Measurements from ENCODE around the gene GPR55.

GPR55 gene

DNA sequence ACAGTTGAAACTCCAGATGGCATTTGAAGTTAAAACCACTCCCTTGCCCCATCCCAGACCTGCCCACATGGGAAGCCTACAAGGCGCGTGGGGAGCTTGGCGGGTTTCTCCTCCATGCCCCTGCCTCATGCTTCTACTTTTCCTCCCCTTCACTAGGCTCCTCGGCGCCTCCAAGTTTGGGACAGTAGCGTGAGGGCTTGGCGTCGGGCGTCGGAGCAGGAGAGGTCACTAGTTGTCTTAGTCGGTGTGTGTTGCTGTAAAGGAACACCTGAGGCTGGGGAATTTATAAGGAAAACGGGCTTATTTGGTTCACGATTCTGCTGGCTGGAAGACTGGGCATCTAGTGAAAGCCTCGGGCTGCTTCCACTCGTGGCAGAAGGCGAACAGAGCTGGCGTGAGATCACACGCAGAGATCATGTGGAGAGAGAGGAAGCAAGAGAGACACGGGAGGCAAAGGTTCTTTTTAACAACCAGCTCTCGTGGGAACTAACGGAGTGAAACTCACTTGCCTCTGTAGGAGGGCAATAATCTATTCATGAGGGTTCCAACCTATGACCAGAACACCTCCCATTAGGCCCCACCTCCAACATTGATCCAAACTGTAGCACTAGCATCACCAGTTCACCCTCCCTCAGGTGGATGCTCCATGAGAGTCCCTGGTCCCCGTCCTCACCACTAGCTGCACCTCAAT is 35.0 kb downstream of the GPR55 start:
- Histone ChIP-seq H3K4me1 (no peaks in the 10 kb centered on the region), H3K36me3 (replicated peaks) (no peaks in the 10 kb centered on the region), H3K4me3 (no peak overlapping the region), H3K27me3 (ENCODE audit: low read depth) (no peaks in the 10 kb centered on the region), H3K9me3 (no peaks in the 10 kb centered on the region)
- in situ Hi-C loops (cut with MboI; ENCODE audit: low sequenced_read_pairs) = no loop called here
- no peak for DNase-seq (ENCODE audit: low spot score in 2 of 2)

DNA sequence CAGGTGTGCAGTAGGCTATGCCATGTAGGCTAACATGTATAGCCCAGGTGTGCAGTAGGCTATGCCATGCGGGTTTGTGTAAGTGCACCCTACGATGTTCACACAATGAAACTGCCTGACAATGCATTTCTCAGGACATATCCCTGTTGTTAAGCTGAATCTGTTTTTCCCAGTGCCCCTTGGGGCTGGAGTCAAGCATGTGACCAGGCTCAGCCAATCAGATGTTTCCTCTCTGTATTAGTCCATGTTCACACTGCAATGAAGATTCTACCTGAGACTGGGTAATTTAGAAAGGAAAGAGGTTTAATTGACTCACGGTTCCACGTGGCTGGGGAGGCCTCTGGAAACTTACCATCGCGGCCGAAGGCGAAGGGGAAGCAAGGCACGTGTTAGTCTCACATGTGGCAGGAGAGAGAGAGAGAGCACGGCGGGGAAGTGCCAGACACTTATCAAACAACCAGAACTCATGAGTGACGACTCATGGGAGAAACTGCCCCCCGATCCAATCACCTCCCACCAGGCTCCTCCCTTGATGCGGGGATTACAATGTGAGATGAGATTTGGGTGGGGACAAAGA is 36.1 kb downstream of the GPR55 start:
- Histone ChIP-seq H3K27me3 (ENCODE audit: low read depth) (no peaks in the 10 kb centered on the region), H3K36me3 (replicated peaks) (no peaks in the 10 kb centered on the region), H3K4me1 (no peaks in the 10 kb centered on the region), H3K9me3 (no peaks in the 10 kb centered on the region), H3K4me3 (no peak overlapping the region)
- DNase-seq (ENCODE audit: low spot score in 2 of 2) = no peak
- in situ Hi-C loops (cut with MboI; ENCODE audit: low sequenced_read_pairs) = no loop called here

DNA sequence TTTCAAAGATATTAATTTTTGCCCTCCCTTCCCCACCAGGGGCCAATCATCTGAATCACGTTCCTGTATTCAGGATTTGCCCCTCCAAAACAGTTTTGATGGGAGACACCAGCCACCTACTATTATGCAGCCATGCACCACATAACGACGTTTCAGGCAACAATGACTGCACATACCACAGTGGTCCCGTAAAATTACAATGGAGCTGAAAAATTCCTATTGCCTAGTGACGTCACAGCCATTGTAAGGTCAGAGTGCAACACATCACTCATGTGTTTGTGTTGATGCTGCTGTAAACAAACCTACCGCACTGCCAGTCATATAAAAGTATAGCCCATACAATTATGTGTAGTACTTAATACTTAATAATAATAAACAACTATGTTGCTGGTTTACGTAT is 37.7 kb downstream of the GPR55 start:
- H3K4me3 ChIP-seq = no peak overlapping the region
- H3K4me1 ChIP-seq = no peaks in the 10 kb centered on the region
- H3K9me3 ChIP-seq = no peaks in the 10 kb centered on the region
- H3K27me3 ChIP-seq (ENCODE audit: low read depth) = no peaks in the 10 kb centered on the region
- in situ Hi-C loops (cut with MboI; ENCODE audit: low sequenced_read_pairs) = no loop called here
- peak in 1 of 2 experiments; percentile 38 for DNase-seq (ENCODE audit: low spot score in 2 of 2)
- H3K36me3 ChIP-seq (replicated peaks) = no peaks in the 10 kb centered on the region

DNA sequence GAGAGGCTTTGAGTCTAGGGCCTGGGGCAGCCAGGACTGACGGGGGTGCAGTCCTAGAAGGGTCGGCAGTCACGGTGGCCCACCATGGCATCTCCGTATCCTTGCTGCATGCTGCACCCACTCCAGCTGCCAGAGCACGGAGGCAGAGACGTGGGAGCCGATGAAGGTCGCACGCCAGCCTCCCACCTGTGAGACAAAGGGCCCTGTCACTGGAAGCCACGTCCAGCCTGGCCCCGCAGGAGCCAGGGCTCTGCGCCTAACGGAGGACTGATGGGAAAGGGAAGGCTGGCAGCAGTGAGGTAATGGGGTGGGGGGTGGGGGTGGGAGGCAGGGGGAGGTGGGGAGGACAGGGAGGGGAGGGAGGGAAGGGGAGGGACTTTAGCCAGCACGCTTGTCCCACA is 38.4 kb downstream of the GPR55 start:
- Histone ChIP-seq H3K27me3 (ENCODE audit: low read depth) (no peaks in the 10 kb centered on the region), H3K36me3 (replicated peaks) (no peaks in the 10 kb centered on the region), H3K9me3 (no peaks in the 10 kb centered on the region), H3K4me1 (no peaks in the 10 kb centered on the region), H3K4me3 (no peak overlapping the region)
- in situ Hi-C loops (cut with MboI; ENCODE audit: low sequenced_read_pairs) = no loop called here
- DNase-seq (ENCODE audit: low spot score in 2 of 2) = no peak

DNA sequence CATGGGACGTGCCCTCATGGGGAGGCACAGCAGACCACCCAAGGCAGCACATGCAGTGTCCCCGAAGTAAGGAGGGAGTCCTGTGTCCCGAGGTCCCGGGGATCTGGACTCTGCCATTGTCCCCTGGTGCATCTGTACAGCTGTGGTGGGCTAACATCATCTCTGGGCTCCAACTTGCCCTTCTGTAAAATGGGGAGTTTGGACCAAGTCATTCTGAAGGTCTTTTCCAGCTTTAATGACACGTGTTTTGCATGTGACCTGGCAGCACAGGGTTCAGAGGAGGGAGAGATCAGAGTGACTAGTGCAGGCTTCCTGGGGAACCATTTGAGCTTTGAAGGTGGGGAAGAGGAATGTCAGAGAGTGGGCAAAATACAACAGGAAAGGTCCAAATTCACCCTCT is 38.8 kb downstream of the GPR55 start:
- no peaks in the 10 kb centered on the region for H3K9me3 ChIP-seq
- no peaks in the 10 kb centered on the region for H3K36me3 ChIP-seq (replicated peaks)
- H3K4me3 ChIP-seq = no peak overlapping the region
- H3K4me1 ChIP-seq = no peaks in the 10 kb centered on the region
- in situ Hi-C loops (cut with MboI; ENCODE audit: low sequenced_read_pairs) = no loop called here
- DNase-seq (ENCODE audit: low spot score in 2 of 2) = no peak
- no peaks in the 10 kb centered on the region for H3K27me3 ChIP-seq (ENCODE audit: low read depth)

DNA sequence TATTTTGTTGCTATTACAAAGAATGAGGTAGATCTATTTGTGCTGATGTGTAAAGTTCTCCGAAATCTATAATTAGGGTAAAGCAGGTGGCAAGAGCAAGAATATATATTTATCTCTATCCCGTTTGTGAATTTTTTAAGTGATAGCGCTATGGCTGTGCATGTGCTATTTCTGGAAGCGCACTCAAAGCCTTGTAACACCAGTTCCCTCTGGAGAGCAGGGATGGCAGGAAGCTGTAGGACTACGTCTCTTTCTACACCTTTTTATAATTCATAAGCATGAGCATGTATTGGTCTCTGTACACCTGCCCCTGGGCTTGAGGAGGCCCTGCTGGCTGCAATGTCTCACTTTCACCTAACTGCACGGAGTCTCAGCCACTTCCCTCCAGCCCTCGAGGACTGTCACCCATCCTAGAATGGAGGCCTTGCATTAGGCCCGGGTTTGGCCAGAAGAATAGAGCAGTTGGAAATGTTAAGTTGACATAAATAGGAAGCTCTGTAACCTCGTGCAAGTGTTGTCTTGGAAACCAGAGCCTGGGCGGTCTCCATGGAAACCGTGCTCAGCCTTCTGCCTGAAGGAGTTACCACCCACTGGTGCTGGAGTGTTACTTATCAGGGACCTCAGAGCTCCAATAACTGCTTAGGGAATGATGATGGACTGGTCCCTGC is 39.4 kb downstream of the GPR55 start:
- in situ Hi-C loops (cut with MboI; ENCODE audit: low sequenced_read_pairs) = no loop called here
- DNase-seq (ENCODE audit: low spot score in 2 of 2) = peak; percentile 53 to 74
- H3K9me3 ChIP-seq = no peaks in the 10 kb centered on the region
- H3K4me1 ChIP-seq = no peaks in the 10 kb centered on the region
- no peak overlapping the region for H3K4me3 ChIP-seq
- no peaks in the 10 kb centered on the region for H3K36me3 ChIP-seq (replicated peaks)
- no peaks in the 10 kb centered on the region for H3K27me3 ChIP-seq (ENCODE audit: low read depth)

DNA sequence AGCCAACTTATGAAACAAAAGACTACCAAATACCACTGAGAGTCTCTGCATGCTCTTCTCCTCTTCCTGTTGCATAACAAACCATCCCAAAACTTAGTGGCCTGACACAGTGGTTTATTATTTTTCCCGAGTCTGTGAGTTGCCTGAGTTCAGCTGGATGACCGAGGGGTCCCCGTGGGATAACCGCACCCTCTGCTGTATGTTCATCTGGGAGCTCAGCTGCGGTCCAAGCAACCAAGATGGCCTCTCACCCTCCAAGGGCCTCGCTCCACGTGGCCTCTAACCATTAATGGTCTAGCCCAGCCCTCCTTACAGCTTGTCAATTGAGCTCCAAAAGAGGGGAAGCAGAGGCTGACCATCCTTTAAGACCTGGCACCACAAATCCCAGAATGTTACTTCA is 43.2 kb downstream of the GPR55 start:
- no peaks in the 10 kb centered on the region for H3K27me3 ChIP-seq (ENCODE audit: low read depth)
- peaks cover 27% of the 10 kb centered on the region for H3K36me3 ChIP-seq (replicated peaks)
- H3K4me1 ChIP-seq = no peaks in the 10 kb centered on the region
- no peaks in the 10 kb centered on the region for H3K9me3 ChIP-seq
- no peak for DNase-seq (ENCODE audit: low spot score in 2 of 2)
- no peak overlapping the region for H3K4me3 ChIP-seq
- in situ Hi-C loops (cut with MboI; ENCODE audit: low sequenced_read_pairs) = no loop called here

DNA sequence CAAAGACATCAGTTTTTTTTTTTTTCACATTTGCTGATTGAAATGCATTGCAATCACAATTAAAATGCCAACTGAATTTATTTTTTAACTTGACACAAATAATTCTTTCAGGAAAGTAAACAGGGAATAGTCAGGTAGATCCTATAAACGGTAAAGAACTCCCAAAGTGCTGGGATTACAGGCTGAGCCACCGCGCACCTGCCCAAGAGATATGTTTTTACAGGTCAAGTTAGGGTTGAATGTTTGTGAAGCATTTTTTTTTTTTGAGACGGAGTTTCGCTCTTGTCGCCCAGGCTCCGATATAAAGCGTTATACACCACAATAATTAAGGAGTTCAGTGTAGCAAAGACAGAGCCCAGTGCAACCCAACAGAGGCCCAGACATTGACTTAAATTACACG is 45.2 kb downstream of the GPR55 start:
- no peak for DNase-seq (ENCODE audit: low spot score in 2 of 2)
- H3K36me3 ChIP-seq (replicated peaks) = peaks cover 45% of the 10 kb centered on the region

DNA sequence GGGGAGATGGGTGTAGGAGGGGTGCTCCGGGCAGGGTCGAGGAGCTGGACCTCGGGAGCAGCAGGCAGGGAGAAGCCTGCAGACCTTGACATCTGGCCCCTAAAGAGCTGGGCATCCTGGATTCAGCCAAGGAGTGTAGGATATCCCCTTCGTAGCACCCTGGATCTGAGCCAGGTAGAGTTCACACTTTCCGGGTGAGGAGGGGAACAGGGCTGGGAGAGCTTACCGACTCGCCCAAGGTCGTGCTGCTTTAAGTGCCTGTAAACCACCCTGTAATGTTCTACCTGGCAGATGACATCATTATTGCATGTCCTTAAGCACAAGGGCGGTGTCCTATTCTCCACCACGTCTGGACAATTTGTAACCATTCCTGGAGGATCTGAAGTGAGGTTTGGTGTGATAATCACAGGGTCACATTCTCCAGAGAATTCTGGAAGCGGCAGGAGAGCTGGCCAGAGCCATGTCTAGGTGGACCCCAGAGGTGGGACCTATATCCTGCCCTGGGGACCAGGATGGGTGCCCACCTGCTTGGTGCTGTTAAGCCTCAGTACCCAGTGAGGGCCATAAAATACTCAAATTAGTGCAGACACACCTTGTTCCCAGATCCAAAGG is 45.7 kb downstream of the GPR55 start:
- in situ Hi-C loops (cut with MboI; ENCODE audit: low sequenced_read_pairs) = no loop called here
- no peak overlapping the region for H3K4me3 ChIP-seq
- no peaks in the 10 kb centered on the region for H3K4me1 ChIP-seq
- H3K36me3 ChIP-seq (replicated peaks) = peaks cover 50% of the 10 kb centered on the region
- no peaks in the 10 kb centered on the region for H3K9me3 ChIP-seq
- no peak for DNase-seq (ENCODE audit: low spot score in 2 of 2)
- H3K27me3 ChIP-seq (ENCODE audit: low read depth) = no peaks in the 10 kb centered on the region

More for the DNA sequence above, 45.2 kb downstream of the GPR55 start:
- in situ Hi-C loops (cut with MboI; ENCODE audit: low sequenced_read_pairs) = no loop called here
- no peaks in the 10 kb centered on the region for H3K4me1 ChIP-seq
- no peaks in the 10 kb centered on the region for H3K9me3 ChIP-seq
- no peaks in the 10 kb centered on the region for H3K27me3 ChIP-seq (ENCODE audit: low read depth)
- H3K4me3 ChIP-seq = no peak overlapping the region

DNA sequence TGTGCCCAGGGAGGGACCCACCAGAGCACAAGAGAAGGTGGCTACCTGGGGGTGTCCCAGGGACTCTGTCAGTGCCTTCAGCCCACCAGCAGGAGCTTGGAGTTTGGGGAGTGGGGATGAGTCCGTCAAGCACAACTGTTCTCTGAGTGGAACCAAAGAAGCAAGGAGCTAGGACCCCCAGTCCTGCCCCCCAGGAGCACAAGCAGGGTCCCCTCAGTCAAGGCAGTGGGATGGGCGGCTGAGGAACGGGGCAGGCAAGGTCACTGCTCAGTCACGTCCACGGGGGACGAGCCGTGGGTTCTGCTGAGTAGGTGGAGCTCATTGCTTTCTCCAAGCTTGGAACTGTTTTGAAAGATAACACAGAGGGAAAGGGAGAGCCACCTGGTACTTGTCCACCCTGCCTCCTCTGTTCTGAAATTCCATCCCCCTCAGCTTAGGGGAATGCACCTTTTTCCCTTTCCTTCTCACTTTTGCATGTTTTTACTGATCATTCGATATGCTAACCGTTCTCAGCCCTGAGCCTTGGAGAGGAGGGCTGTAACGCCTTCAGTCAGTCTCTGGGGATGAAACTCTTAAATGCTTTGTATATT is 46.3 kb downstream of the GPR55 start:
- DNase-seq (ENCODE audit: low spot score in 2 of 2) = no peak
- Histone ChIP-seq H3K4me1 (no peaks in the 10 kb centered on the region), H3K9me3 (no peaks in the 10 kb centered on the region), H3K36me3 (replicated peaks) (peaks cover 57% of the 10 kb centered on the region), H3K27me3 (ENCODE audit: low read depth) (no peaks in the 10 kb centered on the region), H3K4me3 (no peak overlapping the region)
- in situ Hi-C loops (cut with MboI; ENCODE audit: low sequenced_read_pairs) = no loop called here

DNA sequence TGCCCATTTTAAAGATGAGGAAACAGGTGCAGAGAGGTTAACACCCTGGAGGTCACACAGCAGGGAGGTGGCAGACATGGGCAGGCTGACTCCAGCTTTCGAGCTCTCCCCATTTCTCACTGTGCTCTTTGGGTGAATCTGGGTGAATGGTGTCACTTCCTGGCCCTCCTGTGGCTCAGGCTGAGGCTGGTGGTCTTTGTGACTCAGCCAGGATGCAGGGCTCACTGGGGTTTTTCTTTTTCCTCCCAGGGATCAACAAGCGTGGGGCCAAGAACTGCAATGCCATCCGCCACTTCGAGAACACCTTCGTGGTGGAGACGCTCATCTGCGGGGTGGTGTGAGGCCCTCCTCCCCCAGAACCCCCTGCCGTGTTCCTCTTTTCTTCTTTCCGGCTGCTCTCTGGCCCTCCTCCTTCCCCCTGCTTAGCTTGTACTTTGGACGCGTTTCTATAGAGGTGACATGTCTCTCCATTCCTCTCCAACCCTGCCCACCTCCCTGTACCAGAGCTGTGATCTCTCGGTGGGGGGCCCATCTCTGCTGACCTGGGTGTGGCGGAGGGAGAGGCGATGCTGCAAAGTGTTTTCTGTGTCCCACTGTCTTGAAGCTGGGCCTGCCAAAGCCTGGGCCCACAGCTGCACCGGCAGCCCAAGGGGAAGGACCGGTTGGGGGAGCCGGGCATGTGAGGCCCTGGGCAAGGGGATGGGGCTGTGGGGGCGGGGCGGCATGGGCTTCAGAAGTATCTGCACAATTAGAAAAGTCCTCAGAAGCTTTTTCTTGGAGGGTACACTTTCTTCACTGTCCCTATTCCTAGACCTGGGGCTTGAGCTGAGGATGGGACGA is 47.1 kb downstream of the GPR55 start:
- Histone ChIP-seq H3K4me3 (no peak overlapping the region), H3K27me3 (ENCODE audit: low read depth) (no peaks in the 10 kb centered on the region), H3K36me3 (replicated peaks) (peaks cover 62% of the 10 kb centered on the region), H3K9me3 (no peaks in the 10 kb centered on the region), H3K4me1 (no peaks in the 10 kb centered on the region)
- no peak for DNase-seq (ENCODE audit: low spot score in 2 of 2)
- in situ Hi-C loops (cut with MboI; ENCODE audit: low sequenced_read_pairs) = no loop called here

DNA sequence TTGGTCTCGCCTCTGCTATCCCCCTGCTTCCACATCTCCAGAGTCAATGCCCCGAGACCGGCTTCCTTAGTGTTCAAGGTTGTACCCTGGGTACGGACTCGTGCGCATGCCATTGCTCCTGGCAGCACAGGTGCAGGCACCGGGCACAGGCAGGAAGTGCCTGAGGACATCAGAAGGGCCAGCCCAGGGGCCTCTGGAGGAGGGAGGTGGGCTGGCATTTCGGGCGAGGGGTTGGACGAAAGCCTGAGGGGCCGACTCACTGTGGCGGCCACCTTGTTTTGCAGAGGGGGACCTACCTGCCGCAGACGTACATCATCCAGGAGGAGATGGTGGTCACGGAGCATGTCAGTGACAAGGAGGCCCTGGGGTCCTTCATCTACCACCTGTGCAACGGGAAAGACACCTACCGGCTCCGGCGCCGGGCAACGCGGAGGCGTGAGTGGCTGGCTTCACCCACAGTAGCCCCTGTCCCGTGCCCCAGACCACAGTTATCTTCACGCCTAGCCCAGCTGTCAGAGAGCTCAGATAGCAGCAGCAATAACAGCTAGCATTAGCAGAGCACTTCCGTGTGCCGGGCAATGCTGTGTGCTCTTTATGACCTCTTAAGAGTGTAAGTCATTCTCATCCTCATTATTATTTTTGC is 47.8 kb downstream of the GPR55 start:
- in situ Hi-C loops (cut with MboI; ENCODE audit: low sequenced_read_pairs) = no loop called here
- H3K9me3 ChIP-seq = no peaks in the 10 kb centered on the region
- H3K4me1 ChIP-seq = no peaks in the 10 kb centered on the region; the same call in 1 of the 2 replicates
- no peak for DNase-seq (ENCODE audit: low spot score in 2 of 2)
- H3K36me3 ChIP-seq (replicated peaks) = peaks cover 66% of the 10 kb centered on the region
- H3K4me3 ChIP-seq = no peak overlapping the region
- no peaks in the 10 kb centered on the region for H3K27me3 ChIP-seq (ENCODE audit: low read depth)
